ENCODE measurements around the gene FOXO3B. TPM values are rescaled to one million over a fixed set of nuclear protein-coding genes. Genes with fewer than 3 reads are reported as not detected.
A peak's percentile ranks its signal among the peaks of the same experiment; 100 is the strongest.
"Not testable (repeated sequence)": the region's sequence is repeated elsewhere in the genome, so short reads cannot be mapped to it uniquely, and the experiment has no call there.

Gene FOXO3B
- total and polyA plus RNA-seq, 4 experiments from 2014 or later: 1.1 to 7.1 (median 4.6) TPM

DNA sequence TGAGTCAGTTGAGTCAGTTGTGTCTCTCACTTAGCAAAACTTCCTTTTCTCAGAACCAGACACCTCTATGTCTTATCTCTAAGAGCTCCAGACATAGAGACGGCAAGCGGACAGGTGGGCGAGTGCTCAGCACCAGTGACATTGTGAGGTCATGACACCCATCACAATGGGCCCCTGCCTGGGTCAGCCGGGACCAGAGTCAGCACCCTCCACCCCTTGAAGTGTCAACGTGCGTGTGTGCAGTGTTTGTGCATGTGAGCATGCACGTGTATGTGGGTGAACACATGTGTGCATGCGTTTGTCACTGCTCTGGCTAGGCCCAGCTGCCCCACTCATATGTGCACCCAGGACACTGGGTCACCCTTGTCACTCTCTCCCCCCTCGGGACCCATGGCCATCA lies 37.8 kb downstream of the FOXO3B start, which contains the start of gene TBC1D28:
Gene TBC1D28, minus strand, starts transcription at position 101 of the 400 bp plus-strand sequence. CDS start 3,039 bp downstream, outside the sequence.
- H3K4me1 ChIP-seq (ENCODE audit: insufficient read depth, low read length); H3K27me3 ChIP-seq (ENCODE audit: insufficient read depth, low read length); H3K9me3 Mint-ChIP-seq; H3K27ac Mint-ChIP-seq; intact Hi-C loops (cut with micrococcal nuclease); H3K36me3 Mint-ChIP-seq; H3K4me3 ChIP-seq (ENCODE audit: low read length in 2 of 2); H3K27me3 Mint-ChIP-seq; H3K27ac ChIP-seq (ENCODE audit: low read depth, low read length); H3K4me1 Mint-ChIP-seq; CTCF ChIA-PET (ENCODE audit: partially characterized antibody); H3K4me3 Mint-ChIP-seq; POLR2A ChIA-PET (ENCODE audit: partially characterized antibody); DNase-seq; H3K36me3 ChIP-seq (ENCODE audit: insufficient read depth, low read length); H3K9me3 ChIP-seq (ENCODE audit: control insufficient read depth in 1 of 2, low read length in 2 of 2): not testable (repeated sequence)

DNA sequence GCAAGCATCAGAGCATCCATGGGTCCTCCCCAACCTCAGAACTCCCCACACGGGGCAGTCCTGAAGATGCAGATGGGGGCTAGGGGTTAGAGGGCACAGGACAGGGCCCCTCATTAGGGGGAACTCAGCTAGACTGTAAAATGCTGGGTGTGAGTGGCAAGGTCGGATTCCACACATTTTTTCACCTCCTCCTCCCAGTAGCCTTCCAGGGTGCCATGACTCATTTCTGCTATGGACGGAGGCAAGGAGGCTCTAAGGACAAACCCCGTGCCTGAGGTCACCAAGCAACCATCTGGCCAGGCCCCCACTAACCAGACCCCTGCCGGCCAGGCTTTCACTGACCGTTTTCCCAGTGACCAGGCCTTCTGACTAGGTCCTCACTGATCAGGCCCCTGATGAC lies 39.0 kb downstream of the FOXO3B start:
- POLR2A ChIA-PET (ENCODE audit: partially characterized antibody); intact Hi-C loops (cut with micrococcal nuclease); H3K4me1 Mint-ChIP-seq; H3K4me3 Mint-ChIP-seq; CTCF ChIA-PET (ENCODE audit: partially characterized antibody); DNase-seq; H3K36me3 Mint-ChIP-seq; H3K9me3 ChIP-seq (ENCODE audit: control insufficient read depth in 1 of 2, low read length in 2 of 2); H3K27me3 ChIP-seq (ENCODE audit: insufficient read depth, low read length); H3K27me3 Mint-ChIP-seq; H3K4me3 ChIP-seq (ENCODE audit: low read length in 2 of 2); H3K27ac ChIP-seq (ENCODE audit: low read depth, low read length); H3K36me3 ChIP-seq (ENCODE audit: insufficient read depth, low read length); H3K27ac Mint-ChIP-seq; H3K4me1 ChIP-seq (ENCODE audit: insufficient read depth, low read length); H3K9me3 Mint-ChIP-seq: not testable (repeated sequence)

DNA sequence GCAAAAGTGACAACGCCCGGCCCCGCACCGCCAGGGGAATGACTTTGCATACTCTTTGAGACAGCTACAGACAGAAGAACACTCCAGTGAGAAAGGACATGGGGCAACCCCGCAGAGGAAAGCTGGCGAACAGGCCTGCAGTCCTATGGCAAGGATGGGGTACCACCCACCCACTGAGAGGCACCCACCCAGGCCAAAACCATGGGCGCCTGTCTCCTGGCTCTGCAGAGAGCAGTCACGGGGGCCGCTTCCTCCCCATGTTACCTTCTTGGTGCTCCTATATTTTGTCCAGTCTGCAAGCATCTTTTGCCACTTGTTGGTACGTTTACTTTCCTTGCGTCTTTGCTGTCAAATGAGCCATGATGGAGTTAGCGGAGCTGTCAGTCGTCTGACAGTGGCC lies 43.8 kb downstream of the FOXO3B start:
- H3K27me3 ChIP-seq (ENCODE audit: insufficient read depth, low read length); H3K9me3 ChIP-seq (ENCODE audit: control insufficient read depth in 1 of 2, low read length in 2 of 2); intact Hi-C loops (cut with micrococcal nuclease); DNase-seq; H3K4me1 Mint-ChIP-seq; H3K36me3 Mint-ChIP-seq; H3K4me3 ChIP-seq (ENCODE audit: low read length in 2 of 2); H3K27ac Mint-ChIP-seq; POLR2A ChIA-PET (ENCODE audit: partially characterized antibody); H3K27ac ChIP-seq (ENCODE audit: low read depth, low read length); H3K9me3 Mint-ChIP-seq; H3K4me3 Mint-ChIP-seq; H3K36me3 ChIP-seq (ENCODE audit: insufficient read depth, low read length); H3K4me1 ChIP-seq (ENCODE audit: insufficient read depth, low read length): not testable (repeated sequence)
- CTCF ChIA-PET (ENCODE audit: partially characterized antibody): interaction anchor here (1.1 kb wide), 1 partner anchor 12 kb away, joined by 3 read pairs; no protein-coding TSS in a partner anchor
- H3K27me3 Mint-ChIP-seq: peaks cover 5 to 15% of the 10 kb centered on the region in 2 donors

DNA sequence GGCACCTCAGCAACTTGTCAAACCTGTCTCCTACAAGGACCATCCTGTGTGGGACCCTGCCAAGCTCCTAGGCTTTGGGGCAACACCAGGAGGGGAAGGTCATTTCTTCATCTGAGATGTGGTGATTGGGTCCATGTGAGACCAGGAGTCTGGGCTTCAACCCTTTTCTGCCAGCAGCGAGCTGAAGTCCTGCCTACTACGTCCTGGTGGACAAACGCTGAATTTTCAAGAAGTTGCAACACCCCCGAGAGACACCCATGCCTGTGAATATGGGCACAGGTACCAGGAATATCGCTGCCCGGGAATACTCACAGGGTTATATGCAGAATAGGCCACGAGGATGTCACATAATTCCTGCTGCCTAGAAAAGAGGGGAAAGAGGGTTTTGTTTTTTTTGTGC lies 45.9 kb downstream of the FOXO3B start:
- H3K4me1 Mint-ChIP-seq; H3K27ac Mint-ChIP-seq; H3K4me3 ChIP-seq (ENCODE audit: low read length in 2 of 2); DNase-seq; H3K4me3 Mint-ChIP-seq; POLR2A ChIA-PET (ENCODE audit: partially characterized antibody); H3K27me3 ChIP-seq (ENCODE audit: insufficient read depth, low read length); H3K36me3 ChIP-seq (ENCODE audit: insufficient read depth, low read length); intact Hi-C loops (cut with micrococcal nuclease); H3K4me1 ChIP-seq (ENCODE audit: insufficient read depth, low read length); H3K9me3 ChIP-seq (ENCODE audit: control insufficient read depth in 1 of 2, low read length in 2 of 2); H3K9me3 Mint-ChIP-seq; H3K27ac ChIP-seq (ENCODE audit: low read depth, low read length); CTCF ChIA-PET (ENCODE audit: partially characterized antibody); H3K36me3 Mint-ChIP-seq: not testable (repeated sequence)
- H3K27me3 Mint-ChIP-seq: peaks cover 6 to 15% of the 10 kb centered on the region in 2 donors

DNA sequence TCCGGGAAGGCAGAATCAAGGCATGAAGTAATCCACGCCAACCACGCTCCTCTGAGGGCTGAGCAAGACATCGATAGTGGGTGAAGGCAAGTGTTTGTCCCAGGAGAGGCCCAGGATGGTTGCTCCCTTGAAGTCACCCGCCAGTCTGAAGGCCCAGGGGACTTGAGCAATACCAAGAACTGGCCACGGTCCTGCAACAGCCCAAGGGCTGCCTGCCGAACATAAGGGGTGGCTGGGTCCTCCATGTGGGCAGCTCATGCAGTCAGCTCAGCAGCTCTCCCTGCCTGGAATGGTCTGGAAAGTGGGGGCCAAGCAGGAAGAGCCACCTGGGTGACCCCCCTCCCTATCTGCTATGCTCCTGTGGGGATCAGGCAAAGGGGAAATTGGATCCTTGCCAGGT lies 46.3 kb downstream of the FOXO3B start:
- H3K36me3 Mint-ChIP-seq; H3K27me3 ChIP-seq (ENCODE audit: insufficient read depth, low read length); POLR2A ChIA-PET (ENCODE audit: partially characterized antibody); H3K4me3 ChIP-seq (ENCODE audit: low read length in 2 of 2); H3K4me1 Mint-ChIP-seq; H3K9me3 Mint-ChIP-seq; H3K9me3 ChIP-seq (ENCODE audit: control insufficient read depth in 1 of 2, low read length in 2 of 2); H3K4me1 ChIP-seq (ENCODE audit: insufficient read depth, low read length); CTCF ChIA-PET (ENCODE audit: partially characterized antibody); H3K27ac ChIP-seq (ENCODE audit: low read depth, low read length); intact Hi-C loops (cut with micrococcal nuclease); H3K27ac Mint-ChIP-seq; H3K4me3 Mint-ChIP-seq; H3K36me3 ChIP-seq (ENCODE audit: insufficient read depth, low read length); DNase-seq: not testable (repeated sequence)
- peaks cover 6 to 15% of the 10 kb centered on the region in 2 donors for H3K27me3 Mint-ChIP-seq

DNA sequence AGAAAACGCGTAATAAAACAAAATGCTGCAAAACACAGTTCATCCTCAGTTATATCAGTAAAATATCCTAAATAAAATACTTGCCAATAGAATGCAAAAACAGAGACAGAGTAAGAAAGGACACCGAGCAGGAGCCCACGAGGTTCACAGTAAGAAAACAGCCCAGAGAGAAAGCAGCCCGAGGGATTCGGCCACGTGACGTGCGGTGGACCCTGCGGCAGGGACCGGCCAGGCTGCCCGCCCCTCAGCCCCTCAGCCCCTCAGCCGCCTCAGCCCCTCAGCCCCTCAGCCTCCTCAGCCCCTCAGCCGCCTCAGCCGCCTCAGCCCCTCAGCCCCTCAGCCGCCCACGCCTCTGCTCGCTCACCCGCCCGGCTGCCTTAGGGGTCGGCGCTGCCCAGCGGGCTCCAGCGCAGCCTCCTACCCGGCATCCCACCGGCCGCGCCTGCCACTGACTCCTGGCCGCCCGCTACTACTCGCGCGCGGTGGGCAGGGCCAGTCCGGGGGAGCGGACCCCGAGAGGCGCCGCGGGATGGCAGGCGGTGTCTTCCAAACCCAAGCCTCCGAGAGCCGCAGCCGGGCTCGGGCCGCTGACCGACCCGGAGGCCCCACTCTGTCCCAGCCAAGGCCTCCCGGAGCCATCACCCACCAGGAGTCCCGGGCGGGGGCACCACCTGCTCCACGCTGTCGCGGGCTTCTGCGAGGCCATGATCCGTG lies 47.4 kb downstream of the FOXO3B start:
- POLR2A ChIA-PET (ENCODE audit: partially characterized antibody); H3K4me1 ChIP-seq (ENCODE audit: insufficient read depth, low read length); H3K36me3 ChIP-seq (ENCODE audit: insufficient read depth, low read length); H3K27ac Mint-ChIP-seq; CTCF ChIA-PET (ENCODE audit: partially characterized antibody); H3K36me3 Mint-ChIP-seq; intact Hi-C loops (cut with micrococcal nuclease); H3K4me1 Mint-ChIP-seq; H3K27ac ChIP-seq (ENCODE audit: low read depth, low read length); H3K9me3 ChIP-seq (ENCODE audit: control insufficient read depth in 1 of 2, low read length in 2 of 2); H3K4me3 ChIP-seq (ENCODE audit: low read length in 2 of 2); H3K9me3 Mint-ChIP-seq; DNase-seq; H3K27me3 ChIP-seq (ENCODE audit: insufficient read depth, low read length): not testable (repeated sequence)
- H3K27me3 Mint-ChIP-seq: peaks cover 6 to 15% of the 10 kb centered on the region in 2 donors
- H3K4me3 Mint-ChIP-seq: peak overlapping the region in 5 of 8 donors; percentile 22 to 58 (median 51)

Data from CD4-positive, alpha-beta memory T cell (primary cell).